K562 (cell line): ENCODE results near the gene XRCC5. TPM values are rescaled to one million over a fixed set of nuclear protein-coding genes. Genes with fewer than 3 reads are reported as not detected.
"Not testable (repeated sequence)": the region's sequence is repeated elsewhere in the genome, so short reads cannot be mapped to it uniquely, and the experiment has no call there.

Experiments used
- ATAC-seq: fragments of 200-7000 bp; cut with Tn5 transposase; 3 replicates; pipeline ENCODE4 v1.9.1; 2020; ENCODE audit warnings: moderate library complexity
- BruUV-seq: library from RNA; stranded (reverse); fragments of 400-500 nt; replicated peaks from 2 replicates; lab custom pipeline; 2021; lab: Mats Ljungman, UMichigan
- CTCF ChIA-PET: fragments of 300-600 bp; formaldehyde crosslinking; extraction: SDS; loops from one replicate; lab custom pipeline; 2021; ENCODE audit warnings: low intra/inter-chr PET ratio; lab: Yijun Ruan, JAX
- POLR2A ChIA-PET: fragments of 300-600, 350-650 bp; sonication (Branson Sonifier 250); formaldehyde crosslinking; extraction: SDS; loops from one replicate; lab custom pipeline; 2021; ENCODE audit warnings: antibody characterized with exemption, inconsistent platforms; lab: Yijun Ruan, JAX
- DNase-seq, 4 experiments: peaks; one replicate each; pipeline versions ENCODE4 v3.0.0 to v3.0.0-alpha.2; 2011 to 2018; ENCODE audit warnings: low spot score in 3 of 4, mixed read lengths in 3 of 4; ENCODE audit errors: extremely low read depth in 1 of 4
- FAIRE-seq: peaks from 2 replicates; lab custom pipeline; 2011; peaks lifted over from hg19 to GRCh38; lab: Jason Lieb, UNC
- H2AFZ ChIP-seq: 2 replicates; pipeline ENCODE4 v1.6.0; 2011; ENCODE audit warnings: low read depth, low read length, control low read depth, inconsistent platforms
- H3K27ac ChIP-seq: fragments of 200-600 bp; 3 replicates; pipeline ENCODE4 v1.8.0; 2011; ENCODE audit warnings: low read depth, mild to moderate bottlenecking, control low read depth, inconsistent platforms, low read length, moderate library complexity, mixed read lengths; ENCODE audit errors: extremely low read depth
- H3K27me3 ChIP-seq, 2 experiments: fragments of 300-600 bp in 1 of 2; 2 replicates in 1 of 2; 3 replicates in 1 of 2; pipeline versions ENCODE4 v1.6.0 to v1.8.0; 2011; ENCODE audit warnings: inconsistent platforms in 2 of 2, low read length in 2 of 2, mild to moderate bottlenecking in 1 of 2, mixed read lengths in 1 of 2, moderate library complexity in 1 of 2; ENCODE audit not compliant: control insufficient read depth in 2 of 2, insufficient read depth in 2 of 2
- H3K36me3 ChIP-seq: fragments of 300-600 bp; 3 replicates; pipeline ENCODE4 v1.8.0; 2011; ENCODE audit warnings: mild to moderate bottlenecking, low read length, inconsistent platforms; ENCODE audit not compliant: control insufficient read depth, insufficient read depth
- H3K4me1 ChIP-seq, 2 experiments: fragments of 200-600 bp in 1 of 2; replicated peaks in 1 of 2; 2 replicates in 1 of 2; 3 replicates in 1 of 2; pipeline versions ENCODE4 v1.5.1 to v1.8.0; 2011; ENCODE audit warnings: inconsistent platforms in 2 of 2, low read length in 2 of 2, mild to moderate bottlenecking in 1 of 2, mixed read lengths in 1 of 2, moderate library complexity in 1 of 2; ENCODE audit not compliant: control insufficient read depth in 2 of 2, insufficient read depth in 2 of 2
- H3K4me2 ChIP-seq: 2 replicates; pipeline ENCODE4 v1.6.1; 2011; ENCODE audit warnings: low read length, control low read depth, inconsistent platforms, mixed read lengths; ENCODE audit not compliant: insufficient read depth
- H3K4me3 ChIP-seq: fragments of 200-600 bp; sonication (generic), shearing (Covaris generic); 2 replicates; pipeline ENCODE4 v1.5.1; 2016; ENCODE audit warnings: control low read depth, inconsistent platforms
- H3K79me2 ChIP-seq: fragments of 200-600 bp; 3 replicates; pipeline ENCODE4 v1.8.0; 2011; ENCODE audit warnings: low read length, inconsistent platforms; ENCODE audit not compliant: control insufficient read depth, insufficient read depth
- H3K9ac ChIP-seq, 2 experiments: 2 replicates each; pipeline versions ENCODE4 v1.6.0 to v1.6.1; 2011; ENCODE audit warnings: low read depth in 2 of 2, low read length in 2 of 2, control low read depth in 1 of 2, inconsistent platforms in 1 of 2, mild to moderate bottlenecking in 1 of 2, mixed read lengths in 1 of 2; ENCODE audit not compliant: insufficient read depth in 1 of 2
- H3K9me1 ChIP-seq: one replicate; pipeline ENCODE4 v1.6.0; 2011; ENCODE audit warnings: inconsistent platforms, mild to moderate bottlenecking, low read length, moderate library complexity; ENCODE audit not compliant: control insufficient read depth, insufficient read depth
- H3K9me3 ChIP-seq: replicated peaks from 2 replicates; pipeline ENCODE4 v1.5.1; 2011; ENCODE audit warnings: low read depth, low read length, inconsistent platforms; ENCODE audit not compliant: control insufficient read depth, insufficient read depth
- H4K20me1 ChIP-seq: replicated peaks from 2 replicates; pipeline ENCODE4 v1.6.1; 2011; ENCODE audit warnings: low read length, inconsistent platforms, mixed read lengths; ENCODE audit not compliant: control insufficient read depth, insufficient read depth
- ATF2 ChIP-seq: sonication (generic); formaldehyde crosslinking; IDR thresholded peaks from 2 replicates; pipeline ENCODE4 v1.8.1; 2022; ENCODE audit warnings: missing genetic modification reagents
- DPF2 ChIP-seq: fragments of 450-650 bp; IDR thresholded peaks from 2 replicates; pipeline ENCODE4 v1.6.1; 2016
- HDAC8 ChIP-seq: fragments of 450-650 bp; IDR thresholded peaks from 2 replicates; pipeline ENCODE4 v1.6.1; 2016; ENCODE audit warnings: mild to moderate bottlenecking, missing genetic modification characterization, moderate library complexity, missing compliant biosample characterization
- MAZ ChIP-seq, 2 experiments: fragments of 450-650 bp in 1 of 2; sonication (generic) in 1 of 2; formaldehyde crosslinking; IDR thresholded peaks in 1 of 2; conservative IDR thresholded peaks in 1 of 2; 2 replicates each; pipeline versions ENCODE4 v1.4.0 to v1.5.0; 2020; ENCODE audit warnings: mild to moderate bottlenecking in 1 of 2, missing genetic modification reagents in 1 of 2
- MXD1 ChIP-seq: fragments of 250-450 bp; sonication (Bioruptor Pico); IDR thresholded peaks from 2 replicates; pipeline ENCODE4 v1.8.0; 2021; ENCODE audit warnings: borderline replicate concordance, mild to moderate bottlenecking, moderate library complexity; ENCODE audit not compliant: poor library complexity, severe bottlenecking
- MYC ChIP-seq, 2 experiments: fragments of 250-450 bp in 1 of 2; sonication (Bioruptor Pico) in 1 of 2; IDR thresholded peaks; 2 replicates each; pipeline versions ENCODE4 v1.5.1 to v1.6.1; 2012 to 2021; ENCODE audit warnings: low read depth in 2 of 2, borderline replicate concordance in 1 of 2, improper control_type of control experiment in 1 of 2, low read length in 1 of 2, mild to moderate bottlenecking in 1 of 2, moderate library complexity in 1 of 2
- POLR2G ChIP-seq: fragments of 200-400 bp; formaldehyde crosslinking; IDR thresholded peaks from 2 replicates; pipeline ENCODE4 v1.6.1; 2017; ENCODE audit warnings: low read depth, mild to moderate bottlenecking, antibody characterized with exemption, low read length, moderate library complexity
- TAL1 ChIP-seq: fragments of 450-650 bp; IDR thresholded peaks from 2 replicates; pipeline ENCODE4 v1.6.1; 2016; ENCODE audit warnings: mild to moderate bottlenecking
- ZBTB11 ChIP-seq, 3 experiments: fragments of 200-800 bp in 1 of 3; fragments of 250-450 bp in 1 of 3; fragments of 450-650 bp in 1 of 3; sonication (Bioruptor Pico) in 1 of 3; sonication (Bioruptor generic) in 1 of 3; formaldehyde crosslinking in 1 of 3; IDR thresholded peaks; 2 replicates each; pipeline versions ENCODE4 v1.6.1 to v1.8.0; 2016 to 2022; ENCODE audit warnings: mild to moderate bottlenecking in 2 of 3, missing genetic modification characterization in 2 of 3, missing compliant biosample characterization in 1 of 3, moderate library complexity in 1 of 3
- WGBS: fragments of 100-300 bp; shearing (Covaris generic); methylation state at CpG from one replicate; pipeline ENCODE4 v1.1.6; 2016; ENCODE audit warnings: low coverage, mixed read lengths; ENCODE audit not compliant: insufficient coverage; ENCODE audit errors: missing lambda C conversion rate; 5-methylcytosine and 5-hydroxymethylcytosine counted together
- in situ Hi-C: fragments of 300-500 bp; cut with MboI; formaldehyde crosslinking; loops from 4 replicates; pipeline ENCODE4 v1.15.0; 2018; ENCODE audit warnings: inconsistent platforms, mixed read lengths
- intact Hi-C: fragments of 100-400 bp; cut with micrococcal nuclease; formaldehyde crosslinking; loops from 2 replicates; pipeline ENCODE4 v1.14.2; 2022
- polyA plus RNA-seq, 8 experiments: library from polyadenylated mRNA; depleted of rRNA in 4 of 8; stranded (reverse) in 5 of 8; unstranded in 3 of 8; fragments of >200 nt; fragmentation: Nextera tagmentation in 2 of 8; fragmentation: Illumina TruSeq in 1 of 8; extraction: Ambion mirVana in 2 of 8; extraction: Trizol in 1 of 8; gene quantifications; 2 replicates each; pipeline versions ENCODE4 v1.2.1 to v1.2.3, GENCODE V29; 2011 to 2014; ENCODE audit warnings: inconsistent platforms in 1 of 8, missing spikeins in 1 of 8
- total RNA-seq, 7 experiments: library from RNA; depleted of rRNA in 6 of 7; stranded (reverse); fragments of >200 nt in 6 of 7; fragmentation: Illumina TruSeq in 2 of 7; extraction: Trizol in 2 of 7; gene quantifications; 2 replicates each; pipeline versions ENCODE4 v1.2.1 to v1.2.3, GENCODE V29; 2011 to 2021; ENCODE audit warnings: low replicate concordance in 1 of 7

XRCC5 gene
- total and polyA plus RNA-seq, 9 of the 15 experiments (the other 6 are each of a cell fraction or from before 2014, with no cell fraction given) = 168 to 551 (median 297) TPM

- FAIRE-seq = no peak
- intact Hi-C loops (no loop called here), in situ Hi-C loops (loop anchor here (10.0 to 25.0 kb wide), 2 partner anchors 455 to 1378 kb away; no protein-coding TSS in a partner anchor)
- no peak for DNase-seq
- H2AFZ ChIP-seq = no peak overlapping the region
- POLR2A ChIA-PET = interaction anchor here (0.9 kb wide), 1 partner anchor 14 kb away, joined by 3 read pairs; no protein-coding TSS in a partner anchor
- H3K9me3 ChIP-seq = no peaks in the 10 kb centered on the region
- ATAC-seq = no peak
- CTCF ChIA-PET = no interaction called here
- WGBS = 87% methylated on average over 5 of the region's 5 CpGs
- H3K79me2 ChIP-seq = no peaks in the 10 kb centered on the region
- no peak overlapping the region for H3K9ac ChIP-seq
- no peak overlapping the region for H3K27ac ChIP-seq
- no peaks in the 10 kb centered on the region; the same call in 1 of the 2 replicates for H4K20me1 ChIP-seq
- H3K4me1 ChIP-seq = peaks cover 0 to 2% of the 10 kb centered on the region in 2 experiments; a peak in 2 of 5 replicates
- BruUV-seq = no TSS peak
- no peaks in the 10 kb centered on the region for H3K9me1 ChIP-seq
- H3K4me2 ChIP-seq = no peak overlapping the region
- peaks cover 64% of the 10 kb centered on the region for H3K36me3 ChIP-seq
- H3K27me3 ChIP-seq = no peaks in the 10 kb centered on the region
- no peak overlapping the region for H3K4me3 ChIP-seq
- TF ChIP-seq POLR2G = no peak
- no peak for TF ChIP-seq ZBTB11 (CRISPR knock-in tag; IDR thresholded peaks at IDR 0.05)
- TF ChIP-seq ATF2 (CRISPR knock-in tag) = no peak
- no peak for TF ChIP-seq TAL1
- TF ChIP-seq MAZ (CRISPR knock-in tag; conservative IDR thresholded peaks at IDR 0.05 in 1 of 2, IDR thresholded peaks at IDR 0.05 in 1 of 2) = no peak
- TF ChIP-seq MYC (IDR thresholded peaks at IDR 0.05; ENCODE audit: low read depth, low read length) = no peak
- no peak for TF ChIP-seq MYC (CRISPR knock-in tag; IDR thresholded peaks at IDR 0.05; ENCODE audit: borderline replicate concordance, low read depth)
- no peak for TF ChIP-seq DPF2
- no peak for TF ChIP-seq MXD1
- no peak for TF ChIP-seq HDAC8 (tag)
These were observed 97.7 kb downstream of the XRCC5 start for GRCh38 chr2:216206821-216207220.

GRCh38 chr2:216208661-216209060 is 99.5 kb downstream of the XRCC5 start:
- H3K4me1 ChIP-seq, CTCF ChIA-PET, H3K9me1 ChIP-seq, H3K9me3 ChIP-seq, FAIRE-seq, H3K79me2 ChIP-seq, POLR2A ChIA-PET, H3K4me3 ChIP-seq, H2AFZ ChIP-seq, DNase-seq, H3K27ac ChIP-seq, H3K4me2 ChIP-seq, H3K27me3 ChIP-seq, intact Hi-C loops, H3K9ac ChIP-seq, H4K20me1 ChIP-seq, ATAC-seq, BruUV-seq: not testable (repeated sequence)
- in situ Hi-C loops = loop anchor here (10.0 to 25.0 kb wide), 2 partner anchors 454 to 1376 kb away; no protein-coding TSS in a partner anchor
- H3K36me3 ChIP-seq = peaks cover 47% of the 10 kb centered on the region
- WGBS = 58% methylated on average over 2 of the region's 8 CpGs
